ENCODE results near the gene MCM5.
A peak's percentile ranks its signal among the peaks of the same experiment; 100 is the strongest.

MCM5 gene

DNA sequence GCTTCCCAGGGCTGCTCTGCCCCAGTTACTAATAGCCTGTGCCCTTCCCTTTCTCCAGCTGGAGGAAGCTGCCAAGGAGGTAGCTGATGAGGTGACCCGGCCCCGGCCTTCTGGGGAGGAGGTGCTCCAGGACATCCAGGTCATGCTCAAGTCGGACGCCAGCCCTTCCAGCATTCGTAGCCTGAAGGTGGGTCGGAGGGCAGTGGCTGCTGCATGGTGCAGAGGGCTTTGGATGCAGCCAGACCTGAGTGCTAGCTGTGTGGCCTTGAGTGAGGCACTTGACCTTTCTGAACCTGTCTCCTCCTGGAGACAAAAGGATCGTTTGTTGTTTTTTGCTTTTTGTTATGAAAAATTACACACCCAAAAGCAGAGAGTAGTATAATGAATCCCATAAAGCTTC is 3.4 kb downstream of the MCM5 start:
- no peak for DNase-seq (ENCODE audit: low read depth)

DNA sequence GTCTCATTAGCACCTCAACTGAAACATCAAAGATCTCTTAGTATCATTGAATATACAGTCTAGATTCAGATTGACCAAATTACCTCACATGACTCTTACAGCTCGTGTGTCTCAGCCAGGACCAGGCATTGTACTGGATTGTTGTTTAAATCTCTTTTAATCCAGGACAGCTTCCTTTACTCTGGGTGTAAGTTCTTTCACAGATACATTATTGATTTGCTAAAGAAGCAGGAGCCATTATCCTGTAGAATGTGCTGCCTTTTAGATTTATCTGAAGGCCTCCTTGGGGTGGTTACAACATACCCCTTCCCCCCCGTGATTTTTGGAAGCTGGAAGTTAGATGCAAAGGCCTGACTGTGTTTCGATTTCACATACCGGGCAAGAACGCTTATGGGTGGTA is 4.2 kb downstream of the MCM5 start:
- DNase-seq (ENCODE audit: low read depth), result no peak

DNA sequence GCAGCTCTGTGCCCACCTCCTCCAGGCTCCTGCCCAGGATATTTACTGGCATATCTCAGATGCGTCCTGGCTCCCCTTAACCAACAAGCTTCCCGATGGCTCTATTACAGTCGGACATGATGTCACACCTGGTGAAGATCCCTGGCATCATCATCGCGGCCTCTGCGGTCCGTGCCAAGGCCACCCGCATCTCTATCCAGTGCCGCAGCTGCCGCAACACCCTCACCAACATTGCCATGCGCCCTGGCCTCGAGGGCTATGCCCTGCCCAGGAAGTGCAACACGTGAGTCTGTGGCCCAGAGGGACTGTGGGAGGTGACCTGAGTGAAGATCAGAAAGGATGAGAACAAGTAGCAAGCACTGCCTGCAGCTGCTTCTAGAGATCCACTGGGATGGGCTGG is 6.5 kb downstream of the MCM5 start:
- DNase-seq (ENCODE audit: low read depth), result no peak

DNA sequence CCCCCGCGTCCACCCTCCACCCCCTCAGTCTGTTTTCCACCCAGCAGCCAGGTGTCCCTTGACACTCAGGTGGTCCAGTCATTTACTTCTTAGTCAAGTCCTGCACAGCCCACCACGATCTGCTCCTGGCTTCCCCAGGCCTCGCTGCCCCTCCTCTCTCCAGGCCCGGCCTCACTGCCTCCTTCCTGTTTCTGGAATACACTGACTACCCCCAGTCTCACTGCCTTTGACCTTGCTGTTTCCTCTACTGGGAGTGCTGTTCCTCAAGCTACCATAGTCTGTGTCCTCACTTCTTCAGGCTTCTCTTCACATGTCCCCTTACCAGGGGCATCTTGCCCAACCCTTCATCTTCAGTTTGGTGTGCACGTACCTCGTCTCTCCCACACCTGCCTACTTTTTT is 7.4 kb downstream of the MCM5 start:
- no peak for DNase-seq (ENCODE audit: low read depth)

DNA sequence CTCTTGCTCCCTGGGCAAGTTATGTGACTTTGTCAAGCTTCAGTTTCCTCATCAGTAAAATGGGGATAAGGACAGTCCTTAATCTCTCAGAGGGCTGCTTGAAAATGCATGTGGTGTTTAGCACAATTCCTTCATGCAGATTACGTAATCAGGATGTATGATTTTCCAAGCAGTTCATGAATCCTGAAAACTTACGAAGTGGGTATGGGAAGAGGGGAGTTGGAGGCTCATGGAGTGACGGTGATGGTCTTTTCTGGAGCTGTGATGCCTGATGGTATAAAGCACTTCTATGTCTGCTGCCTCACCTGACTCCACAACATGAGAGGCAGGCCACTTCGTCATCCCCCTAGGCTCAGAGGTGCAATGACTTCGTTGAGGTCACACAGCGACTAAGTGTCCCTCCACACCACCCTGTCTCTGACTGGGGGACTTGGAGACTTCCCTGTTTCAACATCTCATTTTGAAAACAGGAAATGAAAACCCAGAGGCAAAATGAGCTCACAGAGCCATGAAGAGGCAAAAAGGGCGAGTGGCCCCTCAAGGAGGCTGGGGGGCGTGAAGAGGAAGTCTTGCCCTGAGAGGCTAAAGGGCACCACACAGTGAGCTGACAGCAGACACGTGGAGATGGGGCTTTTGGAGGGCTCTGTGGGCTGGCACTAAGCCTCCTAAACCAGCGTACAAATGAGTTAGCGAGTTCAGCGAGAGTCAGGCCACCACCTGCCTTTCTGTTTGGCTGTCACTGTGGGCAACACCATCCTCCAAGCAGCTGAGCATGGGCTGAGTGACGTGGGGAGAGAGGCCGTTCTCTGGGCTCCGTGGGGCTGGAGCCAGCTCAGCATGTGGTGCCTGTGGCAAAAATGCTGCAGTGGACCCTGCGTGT is 10.1 kb downstream of the MCM5 start:
- DNase-seq (ENCODE audit: low read depth), result no peak

DNA sequence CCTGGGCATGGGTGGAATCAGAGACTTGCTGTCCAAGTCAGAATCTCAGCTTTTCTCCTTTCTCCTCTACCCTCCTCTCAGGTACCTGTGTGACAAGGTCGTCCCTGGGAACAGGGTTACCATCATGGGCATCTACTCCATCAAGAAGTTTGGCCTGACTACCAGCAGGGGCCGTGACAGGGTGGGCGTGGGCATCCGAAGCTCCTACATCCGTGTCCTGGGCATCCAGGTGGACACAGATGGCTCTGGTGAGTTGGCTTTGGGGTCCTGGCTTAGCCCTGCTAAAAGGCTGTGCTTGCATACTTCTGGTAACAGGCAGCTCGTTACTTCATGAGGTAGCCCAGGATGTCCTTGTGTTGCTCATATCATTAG is 10.7 kb downstream of the MCM5 start:
- DNase-seq (ENCODE audit: low read depth), result no peak

DNA sequence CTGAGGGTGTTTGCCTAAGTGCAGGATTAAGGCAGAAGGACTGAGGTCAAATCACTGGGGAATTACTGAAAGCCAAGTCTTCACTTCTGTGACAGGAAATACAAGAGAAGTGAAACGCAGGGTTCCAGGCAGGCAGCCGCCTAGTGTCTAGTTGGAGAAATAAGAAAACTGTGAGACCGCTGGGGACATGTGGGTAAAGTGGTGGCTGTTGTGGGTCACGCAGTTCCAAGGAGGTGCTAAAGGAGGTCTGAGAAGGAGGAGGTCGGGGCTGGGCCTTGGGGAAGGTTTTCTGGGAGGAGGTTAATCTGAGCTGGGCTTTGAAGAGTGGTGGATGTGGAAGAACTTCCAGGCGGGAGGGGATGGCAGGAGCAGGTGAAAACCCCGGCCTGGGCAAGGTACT is 11.2 kb downstream of the MCM5 start:
- no peak for DNase-seq (ENCODE audit: low read depth)

DNA sequence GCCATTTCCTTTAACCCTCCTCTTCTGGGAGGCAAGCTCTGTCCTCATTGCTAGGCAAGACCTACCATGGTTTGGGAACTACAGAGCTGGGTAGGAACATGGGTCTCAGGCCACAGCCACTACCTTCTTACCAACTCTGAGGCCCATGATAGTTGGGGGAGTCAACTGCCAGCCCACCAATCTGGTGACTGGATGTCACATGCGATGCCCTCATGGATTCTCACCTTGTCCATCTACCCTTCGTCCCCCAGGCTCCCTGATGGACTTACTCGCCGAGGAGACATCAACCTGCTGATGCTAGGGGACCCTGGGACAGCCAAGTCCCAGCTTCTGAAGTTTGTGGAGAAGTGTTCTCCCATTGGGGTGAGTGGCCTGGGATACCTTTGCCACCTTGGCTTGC is 13.7 kb downstream of the MCM5 start:
- no peak for DNase-seq (ENCODE audit: low read depth)

DNA sequence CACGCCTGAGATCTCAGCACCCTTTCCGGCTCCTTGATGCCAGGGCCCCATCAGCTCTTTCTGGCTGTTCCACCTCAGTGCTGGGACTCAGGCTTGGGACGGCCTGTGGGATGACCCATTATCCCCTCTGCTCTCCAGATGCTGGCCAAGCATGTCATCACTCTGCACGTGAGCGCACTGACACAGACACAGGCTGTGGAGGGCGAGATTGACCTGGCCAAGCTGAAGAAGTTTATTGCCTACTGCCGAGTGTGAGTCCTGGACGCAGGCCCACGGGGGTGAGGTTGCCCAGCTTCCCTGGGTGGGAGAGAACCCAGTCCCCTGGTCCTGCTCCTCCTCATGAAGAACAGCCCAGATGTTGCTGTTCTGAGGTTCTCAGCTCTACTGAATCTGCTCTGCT is 17.7 kb downstream of the MCM5 start:
- no peak for DNase-seq (ENCODE audit: low read depth)

DNA sequence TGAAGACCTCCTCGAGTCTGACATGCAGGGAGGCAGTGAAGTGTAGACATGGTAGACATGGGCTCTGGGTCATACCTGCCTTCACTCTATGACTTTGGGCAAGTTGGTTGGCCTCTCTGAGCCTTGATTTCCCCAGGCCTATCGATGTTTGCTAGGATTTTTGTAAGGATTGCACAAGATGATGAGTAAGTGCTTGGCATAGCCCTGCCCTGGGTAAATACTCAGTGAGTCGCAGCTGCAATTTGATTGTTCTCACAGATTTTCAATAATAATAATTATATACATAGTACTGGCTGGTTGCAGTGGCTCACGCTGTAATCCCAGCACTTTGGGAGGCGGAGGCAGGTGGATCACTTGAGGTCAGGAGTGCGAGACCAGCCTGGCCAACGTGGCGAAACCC is 18.1 kb downstream of the MCM5 start:
- no peak for DNase-seq (ENCODE audit: low read depth)

DNA sequence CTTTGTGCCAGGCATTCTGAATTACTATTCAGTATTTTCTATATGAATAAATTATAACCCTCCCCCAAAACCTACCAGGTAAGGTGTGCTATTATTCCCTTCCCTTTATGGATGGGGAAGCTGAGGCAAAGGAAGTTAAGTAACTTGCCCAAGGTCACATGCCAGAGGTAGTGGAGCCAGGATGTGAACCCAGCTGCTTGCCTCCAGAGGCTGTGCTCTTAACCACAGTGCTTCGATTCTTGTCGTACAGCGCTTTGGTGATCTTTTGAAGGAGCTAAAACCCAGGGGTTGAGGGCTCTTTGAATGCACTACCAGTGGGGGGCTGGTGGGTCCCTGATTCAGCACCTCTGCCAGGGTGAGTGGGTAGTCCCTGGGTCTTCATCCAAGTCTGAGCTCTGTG is 18.8 kb downstream of the MCM5 start:
- DNase-seq (ENCODE audit: low read depth), result no peak

DNA sequence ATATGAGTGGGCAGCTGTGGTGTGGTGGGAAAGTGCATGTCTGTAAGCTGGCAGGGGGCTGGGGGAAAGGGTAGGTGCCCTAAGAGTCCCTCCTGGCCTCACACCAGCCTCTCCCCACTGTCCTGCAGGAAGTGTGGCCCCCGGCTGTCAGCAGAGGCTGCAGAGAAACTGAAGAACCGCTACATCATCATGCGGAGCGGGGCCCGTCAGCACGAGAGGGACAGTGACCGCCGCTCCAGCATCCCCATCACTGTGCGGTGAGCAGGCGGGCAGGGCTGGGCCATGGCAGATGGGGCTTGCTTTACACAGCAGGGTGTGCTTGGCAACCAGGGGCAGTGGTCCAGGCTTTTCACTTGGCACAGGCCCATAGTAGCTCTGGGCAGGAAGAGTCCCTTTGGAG is 19.8 kb downstream of the MCM5 start:
- DNase-seq (ENCODE audit: low read depth), result no peak

DNA sequence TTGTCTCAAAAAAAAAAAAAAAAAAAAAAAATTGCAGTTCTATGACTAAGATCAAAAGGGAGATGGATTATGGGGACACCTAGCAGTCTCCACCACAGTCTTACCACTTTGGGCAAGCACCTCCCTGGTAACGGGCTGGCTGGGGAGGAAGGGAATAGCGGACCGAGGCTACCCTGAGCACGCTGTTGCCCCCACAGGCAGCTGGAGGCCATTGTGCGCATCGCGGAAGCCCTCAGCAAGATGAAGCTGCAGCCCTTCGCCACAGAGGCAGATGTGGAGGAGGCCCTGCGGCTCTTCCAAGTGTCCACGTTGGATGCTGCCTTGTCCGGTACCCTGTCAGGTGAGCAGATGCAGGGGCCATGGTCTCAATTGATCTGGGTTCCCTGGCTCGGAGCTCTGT is 21.2 kb downstream of the MCM5 start:
- no peak for DNase-seq (ENCODE audit: low read depth)

DNA sequence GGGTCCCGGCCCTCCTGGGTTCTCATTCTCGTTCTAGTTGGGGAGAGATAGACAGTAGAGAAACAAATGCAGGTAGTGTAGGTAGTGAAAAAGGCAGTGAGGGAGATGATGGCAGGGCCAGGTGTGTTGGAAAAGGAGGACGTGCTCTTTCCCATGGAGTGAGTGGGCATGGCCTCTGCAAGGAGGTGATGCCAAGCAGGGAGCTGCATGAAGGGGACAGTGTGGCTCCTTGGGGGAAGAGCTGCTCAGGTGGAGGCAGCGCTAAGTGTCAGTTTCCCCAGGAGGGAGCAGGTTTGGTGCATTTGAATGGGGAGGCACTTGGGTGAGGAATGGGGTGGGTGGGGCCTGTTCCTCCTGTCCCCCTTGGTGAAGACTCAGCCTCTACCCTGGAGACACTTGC is 22.2 kb downstream of the MCM5 start:
- no peak for DNase-seq (ENCODE audit: low read depth)

DNA sequence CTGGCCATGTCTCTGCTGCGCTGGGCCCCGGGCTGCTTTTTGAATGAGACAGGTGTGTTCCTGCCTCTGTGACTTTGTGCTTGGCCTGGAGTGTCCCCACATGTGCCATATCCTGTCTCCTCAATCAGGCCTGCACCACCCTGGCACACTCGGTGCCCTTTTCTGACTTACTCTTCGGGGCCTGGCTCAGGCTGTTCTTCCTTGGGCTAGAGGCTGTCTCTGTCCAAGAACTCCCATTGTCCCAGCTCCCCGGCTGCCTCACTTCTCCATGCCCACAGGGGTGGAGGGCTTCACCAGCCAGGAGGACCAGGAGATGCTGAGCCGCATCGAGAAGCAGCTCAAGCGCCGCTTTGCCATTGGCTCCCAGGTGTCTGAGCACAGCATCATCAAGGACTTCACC is 23.0 kb downstream of the MCM5 start:
- DNase-seq (ENCODE audit: low read depth), result no peak

DNA sequence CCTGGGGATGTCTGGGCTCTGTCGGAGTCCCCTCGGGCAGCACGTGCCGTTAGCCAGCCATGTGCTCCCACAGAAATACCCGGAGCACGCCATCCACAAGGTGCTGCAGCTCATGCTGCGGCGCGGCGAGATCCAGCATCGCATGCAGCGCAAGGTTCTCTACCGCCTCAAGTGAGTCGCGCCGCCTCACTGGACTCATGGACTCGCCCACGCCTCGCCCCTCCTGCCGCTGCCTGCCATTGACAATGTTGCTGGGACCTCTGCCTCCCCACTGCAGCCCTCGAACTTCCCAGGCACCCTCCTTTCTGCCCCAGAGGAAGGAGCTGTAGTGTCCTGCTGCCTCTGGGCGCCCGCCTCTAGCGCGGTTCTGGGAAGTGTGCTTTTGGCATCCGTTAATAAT is 24.1 kb downstream of the MCM5 start:
- no peak for DNase-seq (ENCODE audit: low read depth)

DNA sequence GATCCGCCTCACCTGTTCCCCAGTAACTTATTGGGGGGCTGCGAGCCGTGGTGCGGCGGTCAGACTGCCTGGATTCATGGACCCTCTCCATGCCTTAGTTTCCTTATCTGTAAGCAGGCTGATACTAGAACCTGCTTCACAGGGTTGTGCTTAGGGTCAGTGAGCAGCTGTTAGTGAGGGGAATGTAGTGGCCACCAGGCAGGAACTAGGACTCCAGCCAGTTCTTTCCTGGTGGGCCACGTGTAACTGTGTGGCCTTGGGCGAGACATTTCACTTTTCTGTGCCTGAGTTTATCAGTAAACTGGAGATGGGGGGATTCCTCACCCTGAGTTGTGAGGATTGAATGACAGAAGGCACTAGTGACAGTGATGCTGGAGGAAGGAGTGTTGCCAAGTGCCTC is 24.8 kb downstream of the MCM5 start:
- no peak for DNase-seq (ENCODE audit: low read depth)

DNA sequence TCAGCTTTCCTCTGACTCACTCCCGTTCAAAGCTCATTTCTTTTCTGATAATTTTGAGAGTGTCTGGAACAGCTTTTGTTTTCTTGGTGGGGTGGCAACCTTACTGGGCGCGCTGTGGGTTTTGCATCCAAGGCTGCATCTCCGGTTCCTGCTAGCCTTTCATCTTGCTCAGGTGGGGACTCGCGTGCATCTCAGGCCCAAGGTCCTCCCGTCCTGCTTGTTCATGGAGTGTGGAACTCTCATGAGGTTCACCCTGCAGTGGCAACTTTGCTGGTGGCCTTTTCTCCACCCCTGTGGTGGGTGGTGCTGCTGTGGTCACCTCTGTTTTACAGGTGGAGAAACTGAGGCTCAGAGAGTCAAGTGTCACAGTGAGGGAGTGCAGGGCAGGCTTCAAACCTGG is 25.6 kb downstream of the MCM5 start:
- DNase-seq (ENCODE audit: low read depth), result no peak

DNA sequence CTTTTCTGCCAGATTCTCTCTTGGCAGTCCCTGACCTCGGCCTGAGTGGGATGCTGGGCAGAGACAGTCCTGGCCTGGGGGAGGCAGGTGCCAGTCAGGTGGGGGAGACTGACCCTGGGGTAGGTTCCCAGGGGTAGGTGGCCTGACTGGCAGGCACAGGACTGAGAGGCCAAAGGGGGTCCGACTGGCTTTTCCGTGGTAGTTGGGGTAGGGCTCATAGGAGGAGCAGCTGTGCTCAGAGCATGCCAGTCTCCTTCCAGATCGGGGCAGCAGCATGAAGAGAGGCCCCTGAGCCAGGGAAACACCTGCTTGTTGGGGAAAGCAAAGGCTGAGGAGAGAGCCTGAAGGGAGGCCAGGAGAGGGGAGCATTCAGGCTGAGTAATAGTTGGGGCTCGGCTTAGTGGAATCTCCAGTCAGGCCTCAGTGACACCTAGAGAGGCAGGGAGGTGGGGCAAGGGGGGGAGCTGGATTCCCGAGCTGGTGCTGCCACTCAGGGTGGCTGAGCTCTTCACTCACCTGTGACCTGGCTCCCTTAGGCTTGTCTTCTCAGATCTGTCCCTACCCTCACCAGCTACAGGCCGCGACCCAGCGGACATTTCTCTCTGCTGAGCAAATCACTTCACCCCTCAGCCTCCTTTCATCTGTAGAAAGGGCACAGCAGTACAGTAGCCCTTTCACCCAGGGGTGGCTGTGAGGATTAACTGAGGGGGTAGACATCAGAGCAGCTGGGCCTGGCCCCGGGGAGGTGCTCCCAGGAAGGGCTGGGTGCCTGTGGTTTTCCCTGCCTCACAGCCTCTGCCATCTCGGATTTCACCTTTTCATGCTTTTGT is 26.2 kb downstream of the MCM5 start:
- DNase-seq (ENCODE audit: low read depth), result no peak

DNA sequence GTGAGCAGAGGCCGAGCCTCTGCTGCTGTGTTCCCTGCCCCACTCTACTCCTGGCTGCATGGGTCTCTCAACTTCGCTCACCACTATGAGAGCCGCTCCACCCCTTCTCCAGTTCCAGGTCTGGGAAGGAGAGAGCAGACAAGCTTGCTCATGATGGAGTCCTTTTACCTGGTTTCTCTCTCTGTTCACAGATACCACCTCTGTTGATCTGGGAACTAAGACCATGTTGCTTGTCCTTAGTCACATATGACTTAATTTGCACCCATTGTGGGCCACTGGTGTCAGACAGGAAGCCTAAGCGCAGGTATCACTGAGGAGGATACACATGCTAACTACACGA is 26.8 kb downstream of the MCM5 start:
- no peak for DNase-seq (ENCODE audit: low read depth)

DNA sequence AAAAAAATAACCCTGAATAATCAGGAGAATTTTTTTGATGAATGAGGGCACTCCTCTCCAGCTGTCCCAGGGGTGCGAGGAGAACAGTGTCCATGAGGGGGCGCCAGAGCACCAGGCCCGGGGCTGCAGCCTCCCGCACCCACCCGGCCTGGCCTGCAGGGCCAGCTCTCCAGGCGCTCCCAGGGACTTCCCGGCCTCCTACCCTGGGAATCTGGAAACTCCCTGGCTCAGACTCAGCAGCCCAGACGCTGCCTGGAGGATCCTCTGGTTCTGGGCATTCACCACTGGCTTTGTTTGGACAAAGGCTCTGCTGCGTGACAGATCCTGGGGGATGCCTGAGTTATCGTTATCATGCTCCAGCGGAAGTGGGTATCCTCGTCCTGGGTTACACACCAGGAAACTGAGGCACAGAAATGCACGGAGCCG is 31.0 kb downstream of the MCM5 start:
- peak; percentile 51 for DNase-seq (ENCODE audit: low read depth)

DNA sequence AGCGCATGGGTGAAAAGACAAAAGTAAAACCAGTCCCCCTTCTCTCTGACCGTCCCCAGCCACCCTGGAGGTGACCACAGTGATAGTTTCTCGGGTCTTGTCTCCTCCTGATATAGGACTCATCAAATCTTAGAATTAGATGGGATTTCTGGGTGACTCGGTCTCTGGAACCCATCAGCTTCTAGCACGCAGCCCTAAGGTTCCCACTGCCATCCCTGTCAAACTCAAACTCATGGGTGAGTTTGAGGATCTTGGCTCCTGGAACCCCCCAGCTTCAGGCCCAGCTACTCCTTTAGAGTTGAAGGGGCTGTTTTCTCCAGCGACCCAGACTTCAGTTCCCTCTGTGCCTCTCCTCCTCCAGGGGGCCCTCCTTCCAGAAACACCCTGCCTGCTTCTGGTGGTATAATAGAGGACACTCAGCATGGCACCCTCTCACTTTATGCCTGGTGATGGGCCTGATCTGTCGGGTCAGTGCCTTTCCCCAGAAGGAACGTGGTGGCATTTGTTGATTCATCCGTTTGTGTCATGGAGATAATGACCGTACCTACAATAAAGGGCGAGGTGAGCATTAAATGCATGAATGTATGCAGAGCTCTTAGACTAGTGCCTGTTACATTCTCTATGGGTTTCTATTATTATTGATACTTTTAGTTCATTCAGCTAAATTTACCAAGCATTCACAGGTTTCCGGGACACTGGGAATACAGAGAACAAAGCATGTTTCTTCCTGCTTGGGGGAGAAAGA is 31.7 kb downstream of the MCM5 start:
- no peak for DNase-seq (ENCODE audit: low read depth)
